NCI-H2227 (cell line): ENCODE results near the gene CROCC.

Experiments used
- DNase-seq: peaks from one replicate; lab custom pipeline; 2025; ENCODE audit not compliant: unreplicated experiment; lab: John Stamatoyannopoulos, UW

The CROCC gene

GRCh38 chr1:16981269-16981849, 59.6 kb downstream of the CROCC start:
- no peak for DNase-seq

GRCh38 chr1:16982902-16983301, 61.2 kb downstream of the CROCC start:
- no peak for DNase-seq

GRCh38 chr1:16983649-16984048, 61.9 kb downstream of the CROCC start:
- DNase-seq = no peak

GRCh38 chr1:16984717-16985116, 63.0 kb downstream of the CROCC start:
- no peak for DNase-seq

GRCh38 chr1:16986113-16986512, 64.4 kb downstream of the CROCC start:
- DNase-seq = no peak

- no peak for DNase-seq
Measured at GRCh38 chr1:16986560-16986959, 64.8 kb downstream of the CROCC start.

- no peak for DNase-seq
Measured at GRCh38 chr1:16986962-16987361, 65.2 kb downstream of the CROCC start.

GRCh38 chr1:16988210-16988609, 66.5 kb downstream of the CROCC start:
- no peak for DNase-seq

- no peak for DNase-seq
Measured at GRCh38 chr1:16989676-16990391, 68.1 kb downstream of the CROCC start.

GRCh38 chr1:16991571-16991970, 69.8 kb downstream of the CROCC start:
- DNase-seq = no peak

GRCh38 chr1:16992102-16992501, 70.4 kb downstream of the CROCC start:
- no peak for DNase-seq

GRCh38 chr1:16992675-16993074, 70.9 kb downstream of the CROCC start:
- no peak for DNase-seq

- no peak for DNase-seq
Measured at GRCh38 chr1:16993521-16994038, 71.8 kb downstream of the CROCC start.

GRCh38 chr1:16996845-16997244, 75.1 kb downstream of the CROCC start:
- DNase-seq = no peak

- no peak for DNase-seq
Measured at GRCh38 chr1:16998589-16998988, 76.9 kb downstream of the CROCC start.

GRCh38 chr1:16999863-17000262, 78.1 kb downstream of the CROCC start:
- DNase-seq = no peak

- no peak for DNase-seq
Measured at GRCh38 chr1:17001760-17002523, 80.2 kb downstream of the CROCC start.

- no peak for DNase-seq
Measured at GRCh38 chr1:17002524-17002902, 80.8 kb downstream of the CROCC start.

GRCh38 chr1:17004466-17005364, 83.0 kb downstream of the CROCC start:
- no peak for DNase-seq

- no peak for DNase-seq
Measured at GRCh38 chr1:17005365-17005740, 83.6 kb downstream of the CROCC start.

- no peak for DNase-seq
Measured at GRCh38 chr1:17007121-17007520, 85.4 kb downstream of the CROCC start.
